ENCODE data around the gene ALDH7A1.

The ALDH7A1 gene

GRCh38 chr5:126579716-126580115, 15.3 kb downstream of the ALDH7A1 start:
- H3K27me3 ChIP-seq = no peaks in the 10 kb centered on the region
- H3K4me3 ChIP-seq (ENCODE audit: low read depth in 1 of 2, low read length in 1 of 2) = no peak overlapping the region
- no peaks in the 10 kb centered on the region for H3K4me1 ChIP-seq (ENCODE audit: control insufficient read depth in 1 of 2, insufficient read depth in 1 of 2, low read depth in 1 of 2, low read length in 1 of 2)
- H3K36me3 ChIP-seq = no peaks in the 10 kb centered on the region
- no peaks in the 10 kb centered on the region for H3K9me3 ChIP-seq
- no peak overlapping the region for H3K27ac ChIP-seq
- no peak for TF ChIP-seq CTCF (IDR thresholded peaks at IDR 0.05)

- H3K27me3 ChIP-seq = no peaks in the 10 kb centered on the region
- no peak for TF ChIP-seq CTCF (IDR thresholded peaks at IDR 0.05)
- no peak overlapping the region for H3K4me3 ChIP-seq (ENCODE audit: low read depth in 1 of 2, low read length in 1 of 2)
- no peaks in the 10 kb centered on the region for H3K4me1 ChIP-seq (ENCODE audit: control insufficient read depth in 1 of 2, insufficient read depth in 1 of 2, low read depth in 1 of 2, low read length in 1 of 2)
- H3K36me3 ChIP-seq = no peaks in the 10 kb centered on the region
- H3K27ac ChIP-seq = no peak overlapping the region
- H3K9me3 ChIP-seq = no peaks in the 10 kb centered on the region
These were observed 17.6 kb downstream of the ALDH7A1 start for GRCh38 chr5:126577415-126577814.

GRCh38 chr5:126576974-126577373, 18.0 kb downstream of the ALDH7A1 start:
- H3K4me1 ChIP-seq (ENCODE audit: control insufficient read depth in 1 of 2, insufficient read depth in 1 of 2, low read depth in 1 of 2, low read length in 1 of 2) = no peaks in the 10 kb centered on the region
- H3K27me3 ChIP-seq = no peaks in the 10 kb centered on the region
- H3K27ac ChIP-seq = no peak overlapping the region
- no peaks in the 10 kb centered on the region for H3K9me3 ChIP-seq
- no peaks in the 10 kb centered on the region for H3K36me3 ChIP-seq
- H3K4me3 ChIP-seq (ENCODE audit: low read depth in 1 of 2, low read length in 1 of 2) = no peak overlapping the region
- TF ChIP-seq CTCF (IDR thresholded peaks at IDR 0.05) = no peak

GRCh38 chr5:126575644-126576043, 19.4 kb downstream of the ALDH7A1 start:
- Histone ChIP-seq H3K4me1 (ENCODE audit: control insufficient read depth in 1 of 2, insufficient read depth in 1 of 2, low read depth in 1 of 2, low read length in 1 of 2) (no peaks in the 10 kb centered on the region), H3K36me3 (no peaks in the 10 kb centered on the region), H3K27me3 (no peaks in the 10 kb centered on the region), H3K27ac (no peak overlapping the region), H3K9me3 (no peaks in the 10 kb centered on the region), H3K4me3 (ENCODE audit: low read depth in 1 of 2, low read length in 1 of 2) (no peak overlapping the region)
- no peak for TF ChIP-seq CTCF (IDR thresholded peaks at IDR 0.05)

GRCh38 chr5:126568206-126568755, 26.7 kb downstream of the ALDH7A1 start:
- H3K9me3 ChIP-seq = no peaks in the 10 kb centered on the region
- H3K4me1 ChIP-seq (ENCODE audit: control insufficient read depth in 1 of 2, insufficient read depth in 1 of 2, low read depth in 1 of 2, low read length in 1 of 2) = no peaks in the 10 kb centered on the region
- H3K4me3 ChIP-seq (ENCODE audit: low read depth in 1 of 2, low read length in 1 of 2) = no peak overlapping the region
- TF ChIP-seq CTCF (IDR thresholded peaks at IDR 0.05) = no peak
- no peaks in the 10 kb centered on the region for H3K36me3 ChIP-seq
- H3K27me3 ChIP-seq = no peaks in the 10 kb centered on the region
- H3K27ac ChIP-seq = no peak overlapping the region

- Histone ChIP-seq H3K9me3 (no peaks in the 10 kb centered on the region), H3K27me3 (no peaks in the 10 kb centered on the region), H3K4me3 (ENCODE audit: low read depth in 1 of 2, low read length in 1 of 2) (no peak overlapping the region), H3K27ac (no peak overlapping the region), H3K4me1 (ENCODE audit: control insufficient read depth in 1 of 2, insufficient read depth in 1 of 2, low read depth in 1 of 2, low read length in 1 of 2) (no peaks in the 10 kb centered on the region), H3K36me3 (no peaks in the 10 kb centered on the region)
- TF ChIP-seq CTCF (IDR thresholded peaks at IDR 0.05) = no peak
These were observed 32.2 kb downstream of the ALDH7A1 start for GRCh38 chr5:126562823-126563222.
